IMR-90 (cell line): ENCODE data around the gene KRT82. TPM values are rescaled to one million over a fixed set of nuclear protein-coding genes. Genes with fewer than 3 reads are reported as not detected.
"Not testable (repeated sequence)": the region's sequence is repeated elsewhere in the genome, so short reads cannot be mapped to it uniquely, and the experiment has no call there.

Source experiments
- ATAC-seq: fragments of 200-7000 bp; cut with Tn5 transposase; 2 replicates; pipeline ENCODE4 v1.9.1; 2020; ENCODE audit warnings: low read depth, mild to moderate bottlenecking, moderate library complexity
- BruUV-seq: library from RNA; stranded (reverse); fragments of 400-500 nt; replicated peaks from 2 replicates; lab custom pipeline; 2021; lab: Mats Ljungman, UMichigan
- CTCF ChIA-PET: fragments of 300-600 bp; formaldehyde crosslinking; extraction: SDS; loops from one replicate; lab custom pipeline; 2021; ENCODE audit warnings: antibody characterized with exemption; lab: Yijun Ruan, JAX
- POLR2A ChIA-PET: fragments of 300-600 bp; sonication (Branson Sonifier 250); formaldehyde crosslinking; loops from one replicate; lab custom pipeline; 2022; ENCODE audit warnings: antibody characterized with exemption; ENCODE audit not compliant: unreplicated experiment; lab: Charles Lee
- DNase-seq: peaks from one replicate; pipeline ENCODE4 v3.0.0; 2013
- H2AFZ ChIP-seq: replicated peaks from 2 replicates; pipeline ENCODE3; 2013; ENCODE audit warnings: low read length, mild to moderate bottlenecking; ENCODE audit not compliant: poor library complexity
- H2AK5ac ChIP-seq: 2 replicates; pipeline ENCODE4 v1.6.1; 2013; ENCODE audit warnings: low read depth, low read length, inconsistent platforms
- H2AK9ac ChIP-seq: replicated peaks from 2 replicates; pipeline ENCODE3; 2013; ENCODE audit warnings: mild to moderate bottlenecking, low read depth, low read length, moderate library complexity; ENCODE audit not compliant: poor library complexity
- H2BK120ac ChIP-seq: 2 replicates; pipeline ENCODE4 v1.6.1; 2013; ENCODE audit warnings: low read depth, low read length, inconsistent platforms
- H2BK15ac ChIP-seq: 3 replicates; pipeline ENCODE4 v1.6.1; 2013; ENCODE audit warnings: low read depth, low read length, inconsistent platforms
- H2BK20ac ChIP-seq: 2 replicates; pipeline ENCODE4 v1.6.1; 2013; ENCODE audit warnings: low read depth, mild to moderate bottlenecking, inconsistent platforms, low read length, moderate library complexity
- H2BK5ac ChIP-seq: 2 replicates; pipeline ENCODE4 v1.6.1; 2013; ENCODE audit warnings: mild to moderate bottlenecking, low read depth, low read length, inconsistent platforms; ENCODE audit not compliant: poor library complexity, severe bottlenecking
- H3K14ac ChIP-seq: replicated peaks from 2 replicates; pipeline ENCODE4 v1.6.1; 2013; ENCODE audit warnings: low read depth, low read length, inconsistent platforms
- H3K18ac ChIP-seq: 2 replicates; pipeline ENCODE4 v1.6.1; 2013; ENCODE audit warnings: low read depth, low read length, control low read depth
- H3K23ac ChIP-seq: 2 replicates; pipeline ENCODE4 v1.6.1; 2013; ENCODE audit warnings: low read depth, low read length, inconsistent platforms
- H3K27ac ChIP-seq: 2 replicates; pipeline ENCODE4 v1.5.1; 2013; ENCODE audit warnings: mild to moderate bottlenecking, control low read depth, low read length; ENCODE audit not compliant: insufficient read depth
- H3K27me3 ChIP-seq: 2 replicates; pipeline ENCODE4 v1.6.1; 2013; ENCODE audit warnings: low read length; ENCODE audit not compliant: control insufficient read depth, insufficient read depth
- H3K36me3 ChIP-seq: 2 replicates; pipeline ENCODE4 v1.6.1; 2013; ENCODE audit warnings: low read length, mixed read lengths; ENCODE audit not compliant: control insufficient read depth, insufficient read depth
- H3K4ac ChIP-seq: 2 replicates; pipeline ENCODE4 v1.6.1; 2013; ENCODE audit warnings: low read depth, low read length, inconsistent platforms
- H3K4me1 ChIP-seq: 2 replicates; pipeline ENCODE4 v1.6.1; 2013; ENCODE audit warnings: low read length, mixed read lengths; ENCODE audit not compliant: control insufficient read depth, insufficient read depth
- H3K4me2 ChIP-seq: 2 replicates; pipeline ENCODE4 v1.6.1; 2013; ENCODE audit warnings: low read depth, mild to moderate bottlenecking, control low read depth, low read length, moderate library complexity
- H3K4me3 ChIP-seq: 2 replicates; pipeline ENCODE4 v1.5.1; 2013; ENCODE audit warnings: low read depth, mild to moderate bottlenecking, control low read depth, low read length, moderate library complexity; ENCODE audit not compliant: insufficient read depth
- H3K56ac ChIP-seq: 2 replicates; pipeline ENCODE4 v1.6.1; 2013; ENCODE audit warnings: low read length, inconsistent platforms; ENCODE audit not compliant: insufficient read depth; ENCODE audit errors: extremely low read depth
- H3K79me1 ChIP-seq, 2 experiments: 2 replicates each; pipeline ENCODE4 v1.6.1; 2013; ENCODE audit warnings: low read length in 2 of 2, inconsistent platforms in 1 of 2, low read depth in 1 of 2
- H3K9ac ChIP-seq: 2 replicates; pipeline ENCODE4 v1.6.1; 2013; ENCODE audit warnings: low read depth, low read length, control low read depth
- H3K9me1 ChIP-seq: 2 replicates; pipeline ENCODE4 v1.6.1; 2013; ENCODE audit warnings: low read length, inconsistent platforms; ENCODE audit not compliant: insufficient read depth
- H3K9me3 ChIP-seq: 2 replicates; pipeline ENCODE4 v1.6.1; 2013; ENCODE audit warnings: low read length; ENCODE audit not compliant: control insufficient read depth, insufficient read depth
- H4K20me1 ChIP-seq: 2 replicates; pipeline ENCODE4 v1.6.1; 2013; ENCODE audit warnings: low read length, inconsistent platforms; ENCODE audit not compliant: insufficient read depth
- H4K5ac ChIP-seq: 2 replicates; pipeline ENCODE4 v1.6.1; 2013; ENCODE audit warnings: mild to moderate bottlenecking, low read depth, low read length, control low read depth
- H4K8ac ChIP-seq, 2 experiments: 2 replicates each; pipeline ENCODE4 v1.6.1; 2013; ENCODE audit warnings: low read depth in 2 of 2, low read length in 2 of 2, control low read depth in 1 of 2, inconsistent platforms in 1 of 2
- H4K91ac ChIP-seq: 2 replicates; pipeline ENCODE4 v1.6.1; 2013; ENCODE audit warnings: low read depth, low read length, inconsistent platforms; ENCODE audit not compliant: insufficient read depth
- BHLHE40 ChIP-seq: fragments of 150-350 bp; IDR thresholded peaks from 2 replicates; pipeline ENCODE4 v1.6.1; 2016; ENCODE audit warnings: mild to moderate bottlenecking, low read depth, low read length
- FOS ChIP-seq: fragments of 150-350 bp; IDR thresholded peaks from 2 replicates; pipeline ENCODE4 v1.6.1; 2016; ENCODE audit warnings: low read depth, low read length
- MAZ ChIP-seq: IDR thresholded peaks from 2 replicates; pipeline ENCODE4 v1.6.1; 2012; ENCODE audit warnings: low read depth, mild to moderate bottlenecking, low read length, improper control_type of control experiment, moderate library complexity, borderline replicate concordance
- NFE2L2 ChIP-seq: fragments of 150-350 bp; IDR thresholded peaks from 2 replicates; pipeline ENCODE4 v1.6.1; 2016; ENCODE audit warnings: low read depth, mild to moderate bottlenecking, low read length
- POLR2A ChIP-seq: IDR thresholded peaks from 2 replicates; pipeline ENCODE4 v1.6.1; 2012; ENCODE audit warnings: mild to moderate bottlenecking, low read depth, low read length
- WGBS, 2 experiments: methylation state at CpG; one replicate each; pipeline versions ENCODE4 v1.1.5 to v1.1.7; 2013; ENCODE audit warnings: missing lambda C conversion rate in 2 of 2; ENCODE audit not compliant: insufficient read length in 1 of 2; ENCODE audit errors: extremely low coverage in 2 of 2; 5-methylcytosine and 5-hydroxymethylcytosine counted together
- dilution Hi-C: fragments of 300-500 bp; cut with HindIII; formaldehyde crosslinking; loops from one replicate; pipeline ENCODE4 v1.14.3; 2018; ENCODE audit warnings: low sequenced_read_pairs; ENCODE audit not compliant: unreplicated experiment
- in situ Hi-C: fragments of 300-500 bp; cut with MboI; formaldehyde crosslinking; loops from 3 replicates; pipeline ENCODE4 v1.14.3; 2019; ENCODE audit warnings: low sequenced_read_pairs, inconsistent platforms, mixed read lengths
- intact Hi-C: fragments of 100-400 bp; cut with micrococcal nuclease; formaldehyde crosslinking; loops from 2 replicates; pipeline ENCODE4 v1.10.0; 2022
- polyA plus RNA-seq, 3 experiments: library from polyadenylated mRNA; depleted of rRNA; stranded (reverse); fragments of >200 nt; gene quantifications; 2 replicates each; pipeline ENCODE4 v1.2.3, GENCODE V29; 2012; ENCODE audit warnings: low replicate concordance in 1 of 3
- total RNA-seq: library from RNA; depleted of rRNA; stranded (reverse); fragments of >200 nt; gene quantifications from 2 replicates; pipeline ENCODE4 v1.2.3, GENCODE V29; 2012
- TF ChIP-seq, protein P1 (sequence below): fragments of 150-350 bp; IDR thresholded peaks from 2 replicates; pipeline ENCODE4 v1.6.1; 2016; ENCODE audit warnings: low read depth, mild to moderate bottlenecking, low read length, moderate library complexity, borderline replicate concordance

KRT82 gene
- total and polyA plus RNA-seq, 2 of the 4 experiments (the other 2 are of a cell fraction), result not detected

DNA sequence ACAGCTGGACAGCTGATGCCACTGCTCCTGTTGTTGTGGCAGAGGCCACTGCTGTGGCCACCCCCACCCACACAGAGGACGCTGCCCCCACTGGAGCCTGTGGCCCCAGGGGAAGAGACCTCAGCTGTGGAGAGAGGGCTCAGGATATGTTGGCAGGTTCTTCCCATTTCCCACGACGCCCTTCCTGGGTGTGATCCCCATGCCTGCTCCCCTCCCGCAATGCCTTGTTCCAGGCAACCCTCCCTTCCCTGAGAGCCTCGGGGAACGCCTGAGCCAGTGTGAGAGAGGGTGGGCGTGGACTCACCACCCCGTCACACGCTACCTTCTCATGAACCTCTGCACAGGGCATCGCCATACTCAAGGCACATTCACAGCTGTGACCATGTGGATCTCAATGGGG lies 5.7 kb upstream of the KRT82 start:
- Histone ChIP-seq H2BK120ac (no peak overlapping the region), H3K27ac (no peak overlapping the region), H3K9me3 (no peaks in the 10 kb centered on the region), H3K9ac (no peak overlapping the region), H2BK20ac (no peak overlapping the region), H3K23ac (no peak overlapping the region), H2BK5ac (no peak overlapping the region), H3K14ac (no peak overlapping the region), H2AFZ (no peak overlapping the region), H4K5ac (no peak overlapping the region), H2BK15ac (no peak overlapping the region), H3K27me3 (peaks cover 11% of the 10 kb centered on the region), H4K91ac (no peak overlapping the region), H2AK9ac (no peak overlapping the region), H3K4me1 (no peaks in the 10 kb centered on the region), H3K36me3 (no peaks in the 10 kb centered on the region), H4K8ac (no peak overlapping the region), H4K20me1 (no peaks in the 10 kb centered on the region), H3K9me1 (peaks cover 6% of the 10 kb centered on the region; the same call in 1 of the 2 replicates), H3K4me3 (no peak overlapping the region), H3K56ac (no peak overlapping the region), H3K4me2 (no peak overlapping the region), H3K4ac (no peak overlapping the region), H2AK5ac (no peak overlapping the region), H3K79me1 (no peaks in the 10 kb centered on the region), H3K18ac (no peak overlapping the region)
- WGBS, 2 experiments, result no CpG with 5 or more reads among the region's 10 CpGs
- dilution Hi-C loops (no loop called here), in situ Hi-C loops (no loop called here), intact Hi-C loops (no loop called here)
- ChIA-PET CTCF (no interaction called here), POLR2A (no interaction called here)
- DNase-seq, result no peak
- ATAC-seq, result no peak
- BruUV-seq, result no TSS peak
- no peak for TF ChIP-seq NFE2L2
- no peak for TF ChIP-seq BHLHE40
- no peak for TF ChIP-seq POLR2A
- TF ChIP-seq FOS, result no peak
- no peak for TF ChIP-seq MAZ
- TF ChIP-seq, protein P1, sequence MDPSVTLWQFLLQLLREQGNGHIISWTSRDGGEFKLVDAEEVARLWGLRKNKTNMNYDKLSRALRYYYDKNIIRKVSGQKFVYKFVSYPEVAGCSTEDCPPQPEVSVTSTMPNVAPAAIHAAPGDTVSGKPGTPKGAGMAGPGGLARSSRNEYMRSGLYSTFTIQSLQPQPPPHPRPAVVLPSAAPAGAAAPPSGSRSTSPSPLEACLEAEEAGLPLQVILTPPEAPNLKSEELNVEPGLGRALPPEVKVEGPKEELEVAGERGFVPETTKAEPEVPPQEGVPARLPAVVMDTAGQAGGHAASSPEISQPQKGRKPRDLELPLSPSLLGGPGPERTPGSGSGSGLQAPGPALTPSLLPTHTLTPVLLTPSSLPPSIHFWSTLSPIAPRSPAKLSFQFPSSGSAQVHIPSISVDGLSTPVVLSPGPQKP, result no peak

DNA sequence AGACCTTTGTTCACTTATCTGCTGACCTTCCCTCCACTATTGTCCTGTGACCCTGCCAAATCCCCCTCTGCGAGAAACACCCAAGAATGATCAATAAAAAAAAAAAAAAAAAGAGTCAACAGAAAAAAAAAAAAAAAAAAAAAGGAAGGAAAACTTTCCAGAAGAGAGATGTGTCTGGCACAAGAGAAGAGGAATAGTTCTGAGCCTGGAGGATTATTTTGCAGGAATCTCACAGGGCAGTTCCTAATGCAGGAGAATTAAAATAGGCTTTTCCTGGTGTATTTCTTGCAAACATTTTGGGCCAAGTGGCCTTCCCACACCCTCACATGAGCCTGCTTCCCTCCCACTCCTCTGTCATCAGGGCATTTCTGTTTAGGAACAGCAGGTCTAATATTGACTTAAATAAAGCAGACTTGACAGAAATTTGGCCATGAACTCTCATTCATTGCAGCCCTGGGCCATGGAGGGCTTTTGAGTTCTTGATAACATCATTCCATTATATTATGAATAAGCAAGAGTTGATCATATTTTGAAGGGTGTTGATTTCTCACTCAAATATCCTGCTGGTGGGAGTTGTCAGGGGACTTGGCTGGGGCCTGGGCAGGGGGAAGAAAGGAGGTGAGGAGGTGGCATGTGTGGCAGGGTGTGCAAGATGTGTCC lies 4.6 kb upstream of the KRT82 start:
- H2AK5ac ChIP-seq, H2BK5ac ChIP-seq, H3K56ac ChIP-seq, H3K79me1 ChIP-seq, H4K8ac ChIP-seq, H3K36me3 ChIP-seq, in situ Hi-C loops, H3K9me3 ChIP-seq, H4K91ac ChIP-seq, H2BK15ac ChIP-seq, H3K4me3 ChIP-seq, H2BK120ac ChIP-seq, intact Hi-C loops, H3K4ac ChIP-seq, H3K4me2 ChIP-seq, H2AK9ac ChIP-seq, CTCF ChIA-PET, H3K27ac ChIP-seq, H4K20me1 ChIP-seq, H2AFZ ChIP-seq, H3K23ac ChIP-seq, ATAC-seq, H3K4me1 ChIP-seq, H3K18ac ChIP-seq, POLR2A ChIA-PET, H3K9ac ChIP-seq, H4K5ac ChIP-seq, H3K14ac ChIP-seq, H2BK20ac ChIP-seq, H3K9me1 ChIP-seq, dilution Hi-C loops, BruUV-seq, DNase-seq: not testable (repeated sequence)
- no CpG with 5 or more reads among the region's 1 CpG for WGBS, 2 experiments
- peaks cover 19% of the 10 kb centered on the region for H3K27me3 ChIP-seq
